Measurements from ENCODE around the gene MADCAM1. TPM values are rescaled to one million over a fixed set of nuclear protein-coding genes. Genes with fewer than 3 reads are reported as not detected.

Gene MADCAM1
- total RNA-seq, 2 donors from 2014 or later: 4.5 to 7.3 TPM

- TF ChIP-seq, protein P1, sequence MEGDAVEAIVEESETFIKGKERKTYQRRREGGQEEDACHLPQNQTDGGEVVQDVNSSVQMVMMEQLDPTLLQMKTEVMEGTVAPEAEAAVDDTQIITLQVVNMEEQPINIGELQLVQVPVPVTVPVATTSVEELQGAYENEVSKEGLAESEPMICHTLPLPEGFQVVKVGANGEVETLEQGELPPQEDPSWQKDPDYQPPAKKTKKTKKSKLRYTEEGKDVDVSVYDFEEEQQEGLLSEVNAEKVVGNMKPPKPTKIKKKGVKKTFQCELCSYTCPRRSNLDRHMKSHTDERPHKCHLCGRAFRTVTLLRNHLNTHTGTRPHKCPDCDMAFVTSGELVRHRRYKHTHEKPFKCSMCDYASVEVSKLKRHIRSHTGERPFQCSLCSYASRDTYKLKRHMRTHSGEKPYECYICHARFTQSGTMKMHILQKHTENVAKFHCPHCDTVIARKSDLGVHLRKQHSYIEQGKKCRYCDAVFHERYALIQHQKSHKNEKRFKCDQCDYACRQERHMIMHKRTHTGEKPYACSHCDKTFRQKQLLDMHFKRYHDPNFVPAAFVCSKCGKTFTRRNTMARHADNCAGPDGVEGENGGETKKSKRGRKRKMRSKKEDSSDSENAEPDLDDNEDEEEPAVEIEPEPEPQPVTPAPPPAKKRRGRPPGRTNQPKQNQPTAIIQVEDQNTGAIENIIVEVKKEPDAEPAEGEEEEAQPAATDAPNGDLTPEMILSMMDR (IDR thresholded peaks at IDR 0.05): no peak
- intact Hi-C loops (cut with DNase I): loop anchor here (10.0 kb wide), 1 partner anchor 85 kb away; no protein-coding TSS in a partner anchor
- Histone ChIP-seq H3K36me3 (no peaks in the 10 kb centered on the region), H3K9ac (ENCODE audit: low read depth in 2 of 2, low read length in 2 of 2) (no peak overlapping the region), H3K27ac (no peak overlapping the region), H3K4me1 (no peaks in the 10 kb centered on the region), H3K9me3 (no peaks in the 10 kb centered on the region), H3K4me3 (no peak overlapping the region), H3K27me3 (no peaks in the 10 kb centered on the region)
- DNase-seq: no peak
These were observed 26.5 kb upstream of the MADCAM1 start for GRCh38 chr19:469833-470232.

DNA sequence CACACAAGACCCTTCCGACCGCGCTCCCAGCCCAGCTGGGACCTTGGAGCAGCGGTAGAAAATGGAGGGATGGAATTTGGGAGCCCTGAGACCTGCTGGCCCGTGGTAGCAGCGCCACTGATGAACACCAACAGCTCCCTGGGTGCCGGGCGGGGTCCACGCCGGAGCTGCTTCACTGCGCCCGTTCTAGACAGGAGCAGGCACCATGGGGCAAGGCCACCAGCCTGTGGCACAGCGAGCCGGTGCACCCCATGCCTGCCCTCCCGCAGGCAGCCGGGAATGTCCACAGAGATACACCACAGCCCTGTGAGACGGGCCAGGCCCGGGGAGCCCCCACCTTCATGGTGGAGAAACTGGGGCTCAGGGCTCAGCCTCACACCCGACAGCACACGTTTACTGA, 25.6 kb upstream of the MADCAM1 start:
- H3K9me3 ChIP-seq: no peaks in the 10 kb centered on the region
- H3K4me3 ChIP-seq: no peak overlapping the region
- no peaks in the 10 kb centered on the region for H3K36me3 ChIP-seq
- TF ChIP-seq, protein P1 (IDR thresholded peaks at IDR 0.05): no peak
- no peak overlapping the region for H3K9ac ChIP-seq (ENCODE audit: low read depth in 2 of 2, low read length in 2 of 2)
- intact Hi-C loops (cut with DNase I): loop anchor here (10.0 kb wide), 1 partner anchor 86 kb away; no protein-coding TSS in a partner anchor
- no peak for DNase-seq
- no peaks in the 10 kb centered on the region for H3K27me3 ChIP-seq
- H3K4me1 ChIP-seq: no peaks in the 10 kb centered on the region
- H3K27ac ChIP-seq: no peak overlapping the region

- no peak for DNase-seq
- H3K4me1 ChIP-seq: no peaks in the 10 kb centered on the region
- TF ChIP-seq, protein P1 (IDR thresholded peaks at IDR 0.05): no peak
- no peaks in the 10 kb centered on the region for H3K27me3 ChIP-seq
- H3K9ac ChIP-seq (ENCODE audit: low read depth in 2 of 2, low read length in 2 of 2): no peak overlapping the region
- no peaks in the 10 kb centered on the region for H3K9me3 ChIP-seq
- no peak overlapping the region for H3K27ac ChIP-seq
- no peaks in the 10 kb centered on the region for H3K36me3 ChIP-seq
- H3K4me3 ChIP-seq: no peak overlapping the region
- intact Hi-C loops (cut with DNase I): loop anchor here (10.0 kb wide), 1 partner anchor 87 kb away; no protein-coding TSS in a partner anchor
These were observed 24.1 kb upstream of the MADCAM1 start for GRCh38 chr19:472005-472858.

DNA sequence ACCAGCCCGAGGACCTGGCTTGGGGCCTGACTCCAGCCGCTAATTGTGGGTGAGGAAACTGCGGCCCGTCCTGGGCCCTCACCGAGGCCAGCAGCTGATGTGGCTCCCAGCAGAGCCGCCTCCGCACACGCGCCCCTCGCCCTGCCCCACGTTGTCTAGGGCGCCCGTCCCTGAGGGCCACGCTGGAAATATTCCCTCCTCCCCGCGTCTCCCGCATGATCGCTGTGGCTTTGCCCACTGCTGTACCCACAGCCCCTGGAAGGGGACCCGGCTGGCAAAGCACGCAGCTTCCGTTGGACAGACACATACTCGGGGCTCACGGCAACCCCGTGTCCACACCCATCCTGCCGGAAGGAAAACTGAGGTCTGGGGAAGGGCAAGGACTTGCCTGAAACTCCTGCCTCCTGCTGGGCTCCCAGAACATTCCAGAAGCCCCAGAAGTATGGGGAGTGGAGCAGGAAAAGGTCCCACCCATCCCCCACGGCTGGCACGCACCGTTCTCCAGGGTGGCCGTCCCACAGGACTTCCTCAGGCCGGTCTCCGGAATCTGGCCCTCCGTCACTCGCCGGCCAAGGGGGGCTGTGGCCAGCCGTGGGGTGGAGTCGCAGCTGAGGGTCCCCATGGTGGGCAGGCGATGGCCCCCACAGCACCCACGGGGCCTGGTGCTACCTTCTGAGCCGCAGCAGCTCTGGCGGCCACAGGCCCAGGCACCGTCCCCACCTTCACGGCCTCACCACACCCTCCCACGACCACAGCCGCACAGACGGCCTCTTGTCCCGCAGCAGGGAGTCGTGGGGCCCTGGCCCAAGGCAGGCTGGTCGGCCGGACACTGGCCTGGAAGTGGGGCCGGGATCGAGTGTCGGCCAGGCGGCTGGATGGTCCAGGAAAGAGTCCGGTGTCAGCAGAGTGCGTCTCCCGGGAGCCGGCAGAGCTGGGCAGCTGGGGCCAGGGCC, 21.9 kb upstream of the MADCAM1 start:
- Histone ChIP-seq H3K27me3 (no peaks in the 10 kb centered on the region), H3K4me1 (no peaks in the 10 kb centered on the region), H3K9me3 (no peaks in the 10 kb centered on the region), H3K9ac (ENCODE audit: low read depth in 2 of 2, low read length in 2 of 2) (no peak overlapping the region), H3K27ac (no peak overlapping the region), H3K4me3 (no peak overlapping the region), H3K36me3 (no peaks in the 10 kb centered on the region)
- no peak for DNase-seq
- TF ChIP-seq, protein P1 (IDR thresholded peaks at IDR 0.05): no peak
- intact Hi-C loops (cut with DNase I): loop anchor here (10.0 kb wide), 1 partner anchor 90 kb away; no protein-coding TSS in a partner anchor

GRCh38 chr19:475360-475759, 20.9 kb upstream of the MADCAM1 start:
- no peak overlapping the region for H3K9ac ChIP-seq (ENCODE audit: low read depth in 2 of 2, low read length in 2 of 2)
- TF ChIP-seq, protein P1 (IDR thresholded peaks at IDR 0.05): no peak
- H3K4me1 ChIP-seq: no peaks in the 10 kb centered on the region
- H3K27me3 ChIP-seq: no peaks in the 10 kb centered on the region
- no peaks in the 10 kb centered on the region for H3K36me3 ChIP-seq
- intact Hi-C loops (cut with DNase I): loop anchor here (10.0 kb wide), 1 partner anchor 91 kb away; no protein-coding TSS in a partner anchor
- no peak overlapping the region for H3K27ac ChIP-seq
- no peaks in the 10 kb centered on the region for H3K9me3 ChIP-seq
- no peak for DNase-seq
- no peak overlapping the region for H3K4me3 ChIP-seq

Measured in colonic mucosa (tissue), 4 donors.